ENCODE measurements around the gene MYO19. TPM values are rescaled to one million over a fixed set of nuclear protein-coding genes. Genes with fewer than 3 reads are reported as not detected.

MYO19 gene
- total RNA-seq, 2 experiments from 2014 or later, result 106 to 114 TPM

- Mint-ChIP-seq H3K9me3 (no peaks in the 10 kb centered on the region), H3K27me3 (no peaks in the 10 kb centered on the region), H3K27ac (no peak overlapping the region), H3K4me1 (ENCODE audit: low read depth) (peaks cover 7% of the 10 kb centered on the region), H3K36me3 (ENCODE audit: low read depth) (peaks cover 46% of the 10 kb centered on the region), H3K4me3 (no peak overlapping the region)
- CTCF ChIA-PET, result interaction anchor here (0.9 kb wide), 1 partner anchor 18 kb away, joined by 3 read pairs; no protein-coding TSS in a partner anchor
- POLR2A ChIA-PET, result interaction anchor here (1.1 kb wide), 1 partner anchor 18 kb away, joined by 3 read pairs; no protein-coding TSS in a partner anchor
- intact Hi-C loops (cut with micrococcal nuclease), result no loop called here
- no peak for DNase-seq
- ATAC-seq, result no peak
- TF ChIP-seq CTCF (IDR thresholded peaks at IDR 0.05), result no peak
Measured at GRCh38 chr17:36575028-36575427, 40.4 kb upstream of the MYO19 start.

GRCh38 chr17:36566081-36566480 lies 31.4 kb upstream of the MYO19 start:
- intact Hi-C loops (cut with micrococcal nuclease), result no loop called here
- POLR2A ChIA-PET, result interaction anchor here (1.5 to 1.6 kb wide), 2 partner anchors 10 to 13 kb away, joined by 4 to 7 read pairs; no protein-coding TSS in a partner anchor
- peaks cover 50% of the 10 kb centered on the region for H3K36me3 Mint-ChIP-seq (ENCODE audit: low read depth)
- CTCF ChIA-PET, result no interaction called here
- H3K27ac Mint-ChIP-seq, result peak overlapping the region; percentile 42
- no peak for ATAC-seq
- no peak for TF ChIP-seq CTCF (IDR thresholded peaks at IDR 0.05)
- H3K4me3 Mint-ChIP-seq, result no peak overlapping the region
- no peaks in the 10 kb centered on the region for H3K27me3 Mint-ChIP-seq
- peaks cover 17% of the 10 kb centered on the region for H3K4me1 Mint-ChIP-seq (ENCODE audit: low read depth)
- DNase-seq, result no peak
- H3K9me3 Mint-ChIP-seq, result no peaks in the 10 kb centered on the region

- H3K27me3 Mint-ChIP-seq, result no peaks in the 10 kb centered on the region
- intact Hi-C loops (cut with micrococcal nuclease), result no loop called here
- peaks cover 44% of the 10 kb centered on the region for H3K4me1 Mint-ChIP-seq (ENCODE audit: low read depth)
- TF ChIP-seq CTCF (IDR thresholded peaks at IDR 0.05), result no peak
- no peaks in the 10 kb centered on the region for H3K9me3 Mint-ChIP-seq
- CTCF ChIA-PET, result interaction anchor here (2.2 kb wide), 1 partner anchor 49 kb away, joined by 6 read pairs; the partner anchor contains the start of gene MRM1
- DNase-seq (no peak), ATAC-seq (no peak)
- H3K27ac Mint-ChIP-seq, result peak overlapping the region; percentile 47
- peak overlapping the region; percentile 28 for H3K4me3 Mint-ChIP-seq
- H3K36me3 Mint-ChIP-seq (ENCODE audit: low read depth), result peaks cover 50% of the 10 kb centered on the region
- POLR2A ChIA-PET, result no interaction called here
Measured at GRCh38 chr17:36553459-36553858, 18.8 kb upstream of the MYO19 start.

GRCh38 chr17:36550491-36551417 lies 16.1 kb upstream of the MYO19 start:
- Mint-ChIP-seq H3K9me3 (no peaks in the 10 kb centered on the region), H3K4me1 (ENCODE audit: low read depth) (peaks cover 50% of the 10 kb centered on the region), H3K36me3 (ENCODE audit: low read depth) (peaks cover 49% of the 10 kb centered on the region), H3K27me3 (no peaks in the 10 kb centered on the region), H3K27ac (peak overlapping the region; percentile 68), H3K4me3 (peak overlapping the region; percentile 48)
- TF ChIP-seq CTCF (IDR thresholded peaks at IDR 0.05), result no peak
- DNase-seq (no peak), ATAC-seq (peak; percentile 27)
- intact Hi-C loops (cut with micrococcal nuclease), result no loop called here
- ChIA-PET POLR2A (interaction anchor here (1.2 kb wide), 1 partner anchor 16 kb away, joined by 9 read pairs; the partner anchor contains the start of genes MYO19 and PIGW), CTCF (interaction anchor here (1.3 to 2.2 kb wide), 3 partner anchors 14 to 52 kb away, joined by 4 to 9 read pairs (median 6); partner anchors contain the start of genes MRM1, MYO19 and PIGW)

GRCh38 chr17:36547776-36548175 lies 13.1 kb upstream of the MYO19 start:
- no peaks in the 10 kb centered on the region for H3K9me3 Mint-ChIP-seq
- CTCF ChIA-PET, result interaction anchor here (1.1 kb wide), 1 partner anchor 17 kb away, joined by 3 read pairs; no protein-coding TSS in a partner anchor
- H3K4me3 Mint-ChIP-seq, result peak overlapping the region; percentile 98
- DNase-seq (no peak), ATAC-seq (no peak)
- peaks cover 40% of the 10 kb centered on the region for H3K4me1 Mint-ChIP-seq (ENCODE audit: low read depth)
- POLR2A ChIA-PET, result interaction anchor here (6.4 kb wide), 1 partner anchor 12 kb away, joined by 91 read pairs; the partner anchor contains the start of genes MYO19 and PIGW
- H3K36me3 Mint-ChIP-seq (ENCODE audit: low read depth), result peaks cover 40% of the 10 kb centered on the region
- H3K27me3 Mint-ChIP-seq, result no peaks in the 10 kb centered on the region
- peak overlapping the region; percentile 96 for H3K27ac Mint-ChIP-seq
- intact Hi-C loops (cut with micrococcal nuclease), result no loop called here
- no peak for TF ChIP-seq CTCF (IDR thresholded peaks at IDR 0.05)

Measured in activated CD8-positive, alpha-beta T cell treated with anti-CD3 and anti-CD28 coated beads for 36 hours (primary cell).